GM12872 (cell line): Measurements from ENCODE around the gene ANO4.

Experiments used
- CTCF ChIP-seq: IDR thresholded peaks from 3 replicates; pipeline ENCODE4 v1.5.1; 2011; ENCODE audit warnings: low read depth, mild to moderate bottlenecking, low read length, moderate library complexity; ENCODE audit not compliant: insufficient read depth

The ANO4 gene

GRCh38 chr12:100995771-100996170, 201.2 kb downstream of the ANO4 start:
- no peak for TF ChIP-seq CTCF

GRCh38 chr12:101001669-101002068, 207.1 kb downstream of the ANO4 start:
- no peak for TF ChIP-seq CTCF

GRCh38 chr12:101002696-101003419, 208.3 kb downstream of the ANO4 start:
- no peak for TF ChIP-seq CTCF

GRCh38 chr12:101004898-101005297, 210.3 kb downstream of the ANO4 start:
- no peak for TF ChIP-seq CTCF

GRCh38 chr12:101009274-101009673, 214.7 kb downstream of the ANO4 start:
- TF ChIP-seq CTCF, result no peak

- TF ChIP-seq CTCF, result no peak
Observed at GRCh38 chr12:101010896-101011295, 216.3 kb downstream of the ANO4 start.

- TF ChIP-seq CTCF, result no peak
Observed at GRCh38 chr12:101013993-101014392, 219.4 kb downstream of the ANO4 start.

- no peak for TF ChIP-seq CTCF
Observed at GRCh38 chr12:101015044-101015443, 220.5 kb downstream of the ANO4 start.
